Measurements from ENCODE around the gene ITGAV. TPM values are rescaled to one million over a fixed set of nuclear protein-coding genes. Genes with fewer than 3 reads are reported as not detected.

The ITGAV gene
- total and polyA plus RNA-seq, 2 experiments from 2014 or later, result 32.7 to 135 TPM

GRCh38 chr2:186591506-186591890 lies 1.6 kb downstream of the ITGAV start:
- Histone ChIP-seq H3K4me3 (peak overlapping the region; percentile 96), H3K9me2 (replicated peaks; ENCODE audit: insufficient read depth) (no peaks in the 10 kb centered on the region)
- DNase-seq (ENCODE audit: low spot score), result no peak

GRCh38 chr2:186592137-186592875 lies 2.5 kb downstream of the ITGAV start:
- Histone ChIP-seq H2AFZ (no peak overlapping the region), H3K36me3 (replicated peaks; ENCODE audit: insufficient read depth, low read depth) (no peaks in the 10 kb centered on the region), H3K4me2 (peak overlapping the region; percentile 79), H3K79me2 (peaks cover 70% of the 10 kb centered on the region), H3K27ac (no peak overlapping the region), H4K20me1 (ENCODE audit: insufficient read depth, poor library complexity, severe bottlenecking) (peaks cover 16% of the 10 kb centered on the region), H3K9me2 (replicated peaks; ENCODE audit: insufficient read depth) (no peaks in the 10 kb centered on the region), H3K4me1 (ENCODE audit: insufficient read depth) (peaks cover 5% of the 10 kb centered on the region), H3K9me3 (ENCODE audit: low read depth) (no peaks in the 10 kb centered on the region), H3K4me3 (peak overlapping the region; percentile 96), H3K27me3 (no peaks in the 10 kb centered on the region)
- DNase-seq (ENCODE audit: low spot score), result no peak
- WGBS (ENCODE audit: low lambda C conversion rate, missing lambda C conversion rate), result 88% methylated on average over 5 of the region's 5 CpGs
- TF ChIP-seq CTCF (IDR thresholded peaks at IDR 0.05; ENCODE audit: poor library complexity), result no peak
- no peak for TF ChIP-seq EZH2phosphoT487 (IDR thresholded peaks at IDR 0.05; ENCODE audit: low read depth, severe bottlenecking, unreplicated experiment)
- no peak for TF ChIP-seq EZH2 (IDR thresholded peaks at IDR 0.05; ENCODE audit: borderline replicate concordance)

More at GRCh38 chr2:186591506-186591890, 1.6 kb downstream of the ITGAV start:
- WGBS (ENCODE audit: low lambda C conversion rate, missing lambda C conversion rate), result 10% methylated on average over 3 of the region's 3 CpGs
- no peaks in the 10 kb centered on the region for H3K9me3 ChIP-seq (ENCODE audit: low read depth)
- peaks cover 13% of the 10 kb centered on the region for H4K20me1 ChIP-seq (ENCODE audit: insufficient read depth, poor library complexity, severe bottlenecking)
- H3K79me2 ChIP-seq, result peaks cover 62% of the 10 kb centered on the region
- peaks cover 5% of the 10 kb centered on the region for H3K4me1 ChIP-seq (ENCODE audit: insufficient read depth)
- no peaks in the 10 kb centered on the region for H3K27me3 ChIP-seq
- peak overlapping the region; percentile 99 for H3K27ac ChIP-seq
- TF ChIP-seq EZH2phosphoT487 (IDR thresholded peaks at IDR 0.05; ENCODE audit: low read depth, severe bottlenecking, unreplicated experiment) (no peak), EZH2 (IDR thresholded peaks at IDR 0.05; ENCODE audit: borderline replicate concordance) (no peak)
- H3K36me3 ChIP-seq (replicated peaks; ENCODE audit: insufficient read depth, low read depth), result no peaks in the 10 kb centered on the region
- H3K4me2 ChIP-seq, result peak overlapping the region; percentile 79
- H2AFZ ChIP-seq, result peak overlapping the region; percentile 67

GRCh38 chr2:186593523-186593922 lies 3.7 kb downstream of the ITGAV start:
- Histone ChIP-seq H3K4me3 (no peak overlapping the region), H3K4me2 (peak overlapping the region; percentile 5), H3K9me3 (ENCODE audit: low read depth) (no peaks in the 10 kb centered on the region), H3K9me2 (replicated peaks; ENCODE audit: insufficient read depth) (no peaks in the 10 kb centered on the region), H2AFZ (no peak overlapping the region), H3K27me3 (no peaks in the 10 kb centered on the region), H3K4me1 (ENCODE audit: insufficient read depth) (peaks cover 5% of the 10 kb centered on the region), H3K79me2 (peaks cover 81% of the 10 kb centered on the region), H3K27ac (no peak overlapping the region), H3K36me3 (replicated peaks; ENCODE audit: insufficient read depth, low read depth) (no peaks in the 10 kb centered on the region), H4K20me1 (ENCODE audit: insufficient read depth, poor library complexity, severe bottlenecking) (peaks cover 21% of the 10 kb centered on the region)
- WGBS (ENCODE audit: low lambda C conversion rate, missing lambda C conversion rate), result 93% methylated on average over 3 of the region's 3 CpGs
- no peak for DNase-seq (ENCODE audit: low spot score)
- TF ChIP-seq EZH2 (IDR thresholded peaks at IDR 0.05; ENCODE audit: borderline replicate concordance), result no peak

GRCh38 chr2:186594001-186594722 lies 4.3 kb downstream of the ITGAV start:
- Histone ChIP-seq H3K27me3 (no peaks in the 10 kb centered on the region), H3K79me2 (peaks cover 86% of the 10 kb centered on the region), H3K9me2 (replicated peaks; ENCODE audit: insufficient read depth) (no peaks in the 10 kb centered on the region), H3K27ac (no peak overlapping the region), H3K4me3 (no peak overlapping the region), H4K20me1 (ENCODE audit: insufficient read depth, poor library complexity, severe bottlenecking) (peaks cover 23% of the 10 kb centered on the region), H3K4me1 (ENCODE audit: insufficient read depth) (peaks cover under 1% of the 10 kb centered on the region), H3K9me3 (ENCODE audit: low read depth) (no peaks in the 10 kb centered on the region), H3K36me3 (replicated peaks; ENCODE audit: insufficient read depth, low read depth) (no peaks in the 10 kb centered on the region), H3K4me2 (peak overlapping the region; percentile 5), H2AFZ (no peak overlapping the region)
- 82% methylated on average over 4 of the region's 4 CpGs for WGBS (ENCODE audit: low lambda C conversion rate, missing lambda C conversion rate)
- TF ChIP-seq EZH2phosphoT487 (IDR thresholded peaks at IDR 0.05; ENCODE audit: low read depth, severe bottlenecking, unreplicated experiment) (no peak), CTCF (IDR thresholded peaks at IDR 0.05; ENCODE audit: poor library complexity) (no peak), EZH2 (IDR thresholded peaks at IDR 0.05; ENCODE audit: borderline replicate concordance) (no peak)
- DNase-seq (ENCODE audit: low spot score), result no peak

Data from hepatocyte (in vitro differentiated cells).